ENCODE results near the gene CNTNAP5.

Gene CNTNAP5

GRCh38 chr2:124165698-124166097 is 140.6 kb downstream of the CNTNAP5 start:
- no peaks in the 10 kb centered on the region for H3K9me3 ChIP-seq (replicated peaks; ENCODE audit: insufficient read depth, low read length)
- no peaks in the 10 kb centered on the region for H3K79me2 ChIP-seq (ENCODE audit: low read length)
- no peak overlapping the region for H3K4me2 ChIP-seq (ENCODE audit: low read depth, low read length)
- no peak for DNase-seq
- no peaks in the 10 kb centered on the region for H3K27me3 ChIP-seq (replicated peaks; ENCODE audit: insufficient read depth, low read length)
- H2AFZ ChIP-seq (ENCODE audit: low read length): no peak overlapping the region
- TF ChIP-seq EZH2 (optimal IDR thresholded peaks at IDR 0.05; ENCODE audit: low read depth, low read length) (no peak), EZH2phosphoT487 (IDR thresholded peaks at IDR 0.05; ENCODE audit: low read length) (no peak), CTCF (IDR thresholded peaks at IDR 0.05; ENCODE audit: low read length) (no peak)
- no peaks in the 10 kb centered on the region for H3K4me1 ChIP-seq (ENCODE audit: low read length)
- H4K20me1 ChIP-seq (ENCODE audit: insufficient read depth, low read length): no peaks in the 10 kb centered on the region
- H3K36me3 ChIP-seq (replicated peaks; ENCODE audit: insufficient read depth, low read length): no peaks in the 10 kb centered on the region
- no peak overlapping the region for H3K4me3 ChIP-seq (ENCODE audit: low read length)
- H3K9ac ChIP-seq (ENCODE audit: low read length): no peak overlapping the region
- no peaks in the 10 kb centered on the region for H3F3A ChIP-seq (ENCODE audit: insufficient read depth, low read length)
- no peak overlapping the region for H3K27ac ChIP-seq (ENCODE audit: low read length)
- no peaks in the 10 kb centered on the region for H3K9me2 ChIP-seq (replicated peaks; ENCODE audit: insufficient read depth, low read length)

- Histone ChIP-seq H3K9ac (ENCODE audit: low read length) (no peak overlapping the region), H3K9me3 (replicated peaks; ENCODE audit: insufficient read depth, low read length) (no peaks in the 10 kb centered on the region), H3K9me2 (replicated peaks; ENCODE audit: insufficient read depth, low read length) (no peaks in the 10 kb centered on the region), H3K79me2 (ENCODE audit: low read length) (no peaks in the 10 kb centered on the region), H3K4me2 (ENCODE audit: low read depth, low read length) (no peak overlapping the region), H3K4me1 (ENCODE audit: low read length) (no peaks in the 10 kb centered on the region), H4K20me1 (ENCODE audit: insufficient read depth, low read length) (no peaks in the 10 kb centered on the region), H3K36me3 (replicated peaks; ENCODE audit: insufficient read depth, low read length) (no peaks in the 10 kb centered on the region), H3K27me3 (replicated peaks; ENCODE audit: insufficient read depth, low read length) (no peaks in the 10 kb centered on the region), H3K27ac (ENCODE audit: low read length) (no peak overlapping the region), H3F3A (ENCODE audit: insufficient read depth, low read length) (no peaks in the 10 kb centered on the region), H3K4me3 (ENCODE audit: low read length) (no peak overlapping the region), H2AFZ (ENCODE audit: low read length) (no peak overlapping the region)
- TF ChIP-seq EZH2 (optimal IDR thresholded peaks at IDR 0.05; ENCODE audit: low read depth, low read length): no peak
- no peak for TF ChIP-seq EZH2phosphoT487 (IDR thresholded peaks at IDR 0.05; ENCODE audit: low read length)
- no peak for TF ChIP-seq CTCF (IDR thresholded peaks at IDR 0.05; ENCODE audit: low read length)
- no peak for DNase-seq
Measured at GRCh38 chr2:124171472-124172063, 146.5 kb downstream of the CNTNAP5 start.

GRCh38 chr2:124178719-124179118 is 153.6 kb downstream of the CNTNAP5 start:
- no peak for DNase-seq
- H3K9me3 ChIP-seq (replicated peaks; ENCODE audit: insufficient read depth, low read length): no peaks in the 10 kb centered on the region
- TF ChIP-seq EZH2phosphoT487 (IDR thresholded peaks at IDR 0.05; ENCODE audit: low read length): no peak
- no peak for TF ChIP-seq EZH2 (optimal IDR thresholded peaks at IDR 0.05; ENCODE audit: low read depth, low read length)
- no peak for TF ChIP-seq CTCF (IDR thresholded peaks at IDR 0.05; ENCODE audit: low read length)
- H3K4me2 ChIP-seq (ENCODE audit: low read depth, low read length): no peak overlapping the region
- H3K9ac ChIP-seq (ENCODE audit: low read length): no peak overlapping the region
- no peak overlapping the region for H2AFZ ChIP-seq (ENCODE audit: low read length)
- H3K9me2 ChIP-seq (replicated peaks; ENCODE audit: insufficient read depth, low read length): no peaks in the 10 kb centered on the region
- no peaks in the 10 kb centered on the region for H4K20me1 ChIP-seq (ENCODE audit: insufficient read depth, low read length)
- no peaks in the 10 kb centered on the region for H3K4me1 ChIP-seq (ENCODE audit: low read length)
- H3K79me2 ChIP-seq (ENCODE audit: low read length): no peaks in the 10 kb centered on the region
- H3K27ac ChIP-seq (ENCODE audit: low read length): no peak overlapping the region
- no peaks in the 10 kb centered on the region for H3K27me3 ChIP-seq (replicated peaks; ENCODE audit: insufficient read depth, low read length)
- H3K36me3 ChIP-seq (replicated peaks; ENCODE audit: insufficient read depth, low read length): no peaks in the 10 kb centered on the region
- H3F3A ChIP-seq (ENCODE audit: insufficient read depth, low read length): no peaks in the 10 kb centered on the region
- no peak overlapping the region for H3K4me3 ChIP-seq (ENCODE audit: low read length)

Measured in MM.1S (cell line).